ENCODE data around the gene FASTKD1.
"Not testable (repeated sequence)": the region's sequence is repeated elsewhere in the genome, so short reads cannot be mapped to it uniquely, and the experiment has no call there.

The FASTKD1 gene

DNA sequence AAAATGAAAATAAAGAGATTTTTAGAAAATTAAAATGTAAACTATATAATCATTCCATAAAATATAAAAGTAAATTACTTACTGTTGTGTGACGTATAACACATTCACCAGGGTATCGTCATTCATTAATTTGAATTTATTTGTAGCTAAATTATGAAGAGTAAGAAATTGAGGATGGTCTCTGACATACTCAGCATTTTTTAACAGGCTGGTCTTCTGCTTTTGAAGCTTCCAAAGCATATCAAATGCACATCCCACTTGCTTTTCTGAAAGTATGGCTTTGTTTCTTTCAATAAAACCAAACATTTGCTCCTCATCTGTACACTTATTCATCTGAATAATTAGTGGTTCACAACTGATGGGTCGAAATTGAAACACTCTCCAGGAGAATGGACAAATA lies 2.1 kb downstream of the FASTKD1 start:
- DNase-seq (ENCODE audit: low read depth), result no peak

DNA sequence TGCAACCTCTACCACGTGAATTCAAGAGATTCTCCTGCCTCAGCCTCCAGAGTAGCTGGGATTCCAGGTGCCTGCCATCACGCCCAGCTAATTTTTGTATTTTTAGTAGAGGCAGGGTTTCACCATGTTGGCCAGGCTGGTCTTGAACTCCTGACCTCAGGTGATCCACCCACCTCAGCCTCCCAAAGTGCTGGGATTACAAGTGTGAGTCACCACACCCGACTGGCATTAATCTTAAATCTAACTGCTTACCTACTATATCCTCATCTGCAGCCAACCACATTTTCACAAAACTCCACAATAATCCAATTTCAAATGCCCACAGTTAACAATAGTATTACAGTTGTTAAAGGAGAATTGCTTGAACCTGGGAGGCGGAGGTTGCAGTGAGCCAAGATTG lies 2.9 kb downstream of the FASTKD1 start:
- not testable (repeated sequence) for DNase-seq (ENCODE audit: low read depth)

DNA sequence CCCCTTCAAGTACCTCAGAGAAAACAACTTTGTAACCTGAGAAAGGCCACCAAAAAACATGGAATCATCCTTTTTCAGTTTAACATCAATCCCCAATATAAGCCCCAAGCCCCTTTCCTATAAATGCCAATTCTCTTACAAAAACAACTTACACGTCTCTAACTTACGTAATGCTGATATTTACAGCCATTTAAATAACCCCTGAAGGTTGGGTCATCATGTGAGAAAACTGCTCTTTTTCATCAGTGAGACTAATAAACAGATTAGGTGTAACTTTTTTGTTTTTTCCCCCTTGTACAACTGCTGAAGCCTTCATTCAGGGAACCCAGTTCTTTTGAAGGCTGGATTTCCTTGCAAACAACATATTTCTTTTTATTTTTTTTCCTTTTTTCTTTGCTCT lies 3.7 kb downstream of the FASTKD1 start:
- no peak for DNase-seq (ENCODE audit: low read depth)

DNA sequence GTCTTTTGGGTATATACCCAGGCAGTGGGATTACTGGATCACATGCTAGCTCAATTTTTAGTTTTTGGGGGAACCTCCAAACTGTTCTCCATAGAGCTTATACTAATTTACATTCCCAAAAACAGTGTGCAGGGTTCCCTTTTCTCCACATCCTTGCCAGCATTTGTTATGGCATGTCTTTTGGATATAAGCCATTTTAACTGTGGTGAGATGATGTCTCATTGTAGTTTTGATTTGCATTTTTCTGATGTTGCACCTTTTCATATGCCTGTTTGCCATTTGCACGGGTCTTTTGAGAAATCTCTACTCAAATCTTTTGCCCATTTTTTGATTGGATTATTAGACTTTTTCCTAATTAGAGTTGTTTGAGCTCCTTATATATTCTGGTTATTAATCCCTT lies 8.0 kb downstream of the FASTKD1 start:
- no peak for DNase-seq (ENCODE audit: low read depth)

DNA sequence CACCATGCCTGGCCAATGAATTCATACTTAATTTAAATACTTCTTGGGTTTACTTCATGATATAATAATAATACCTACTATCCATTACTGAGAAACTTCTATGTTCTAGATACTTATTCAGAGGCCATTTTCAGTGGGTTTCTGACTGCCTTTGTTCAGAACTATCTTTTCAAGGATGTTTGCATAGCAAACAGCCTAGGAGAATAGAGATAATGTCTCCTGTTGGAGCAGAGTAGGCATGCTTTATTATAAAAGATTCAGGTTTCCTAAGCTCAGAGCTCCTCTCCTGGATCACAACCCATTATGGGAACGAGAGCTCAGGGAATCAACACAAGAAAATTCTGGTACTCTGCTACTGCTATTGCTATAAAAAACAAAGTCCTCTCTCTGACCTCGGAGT lies 11.1 kb downstream of the FASTKD1 start:
- no peak for DNase-seq (ENCODE audit: low read depth)

DNA sequence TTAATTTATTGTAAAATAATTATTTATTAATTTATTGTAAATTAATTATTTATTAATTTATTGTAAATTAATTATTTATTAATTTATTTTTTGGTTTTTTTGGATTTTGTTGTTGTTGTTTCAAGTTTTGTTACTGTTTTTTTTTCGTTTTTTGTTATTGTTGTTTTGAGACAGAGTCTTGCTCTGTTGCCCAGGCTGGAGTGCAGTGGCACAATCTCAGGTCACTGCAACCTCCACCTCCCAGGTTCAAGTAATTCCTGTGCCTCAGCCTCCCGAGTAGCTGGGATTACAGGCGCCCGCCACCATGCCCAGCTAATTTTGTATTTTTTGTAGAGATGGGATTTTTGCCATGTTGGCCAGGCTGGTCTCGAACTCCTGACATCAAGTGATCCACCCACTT lies 11.6 kb downstream of the FASTKD1 start:
- DNase-seq (ENCODE audit: low read depth), result not testable (repeated sequence)

DNA sequence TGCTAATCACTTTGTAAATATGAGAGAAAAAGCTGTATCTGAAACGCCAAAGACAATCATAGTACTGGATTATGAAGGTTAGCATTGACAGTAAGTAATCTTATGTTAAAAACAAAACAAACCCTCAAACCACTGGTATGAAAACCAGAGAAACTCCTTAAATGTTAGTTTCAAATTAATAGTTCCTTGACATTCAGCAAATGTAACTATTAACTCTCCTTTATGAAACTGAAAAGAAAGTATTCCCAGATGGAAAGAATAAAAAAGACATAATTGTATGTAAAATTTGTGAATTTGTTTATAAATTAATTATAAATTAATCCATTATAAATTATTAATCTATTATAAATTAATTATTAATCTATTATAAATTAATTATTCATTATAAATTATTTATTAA lies 12.3 kb downstream of the FASTKD1 start:
- DNase-seq (ENCODE audit: low read depth), result no peak

DNA sequence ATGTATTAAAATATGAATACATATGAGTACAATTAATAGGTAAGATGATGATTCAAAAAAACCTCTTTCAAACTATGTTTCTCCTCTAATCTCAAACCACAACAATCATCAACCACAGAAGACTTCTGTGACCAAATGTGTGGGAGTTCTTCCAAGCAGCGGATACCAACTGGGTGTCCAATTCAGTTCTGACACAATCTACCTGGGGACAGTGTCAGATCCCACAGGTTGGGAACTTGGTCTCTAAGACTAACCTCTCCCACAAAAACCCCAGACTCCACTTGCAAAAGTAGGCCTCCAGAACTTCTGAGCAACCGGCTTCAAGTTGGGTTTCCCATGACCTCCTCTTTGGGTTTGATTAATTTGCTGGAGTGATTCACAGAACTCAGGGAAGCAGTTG lies 26.9 kb downstream of the FASTKD1 start:
- DNase-seq (ENCODE audit: low read depth), result no peak

DNA sequence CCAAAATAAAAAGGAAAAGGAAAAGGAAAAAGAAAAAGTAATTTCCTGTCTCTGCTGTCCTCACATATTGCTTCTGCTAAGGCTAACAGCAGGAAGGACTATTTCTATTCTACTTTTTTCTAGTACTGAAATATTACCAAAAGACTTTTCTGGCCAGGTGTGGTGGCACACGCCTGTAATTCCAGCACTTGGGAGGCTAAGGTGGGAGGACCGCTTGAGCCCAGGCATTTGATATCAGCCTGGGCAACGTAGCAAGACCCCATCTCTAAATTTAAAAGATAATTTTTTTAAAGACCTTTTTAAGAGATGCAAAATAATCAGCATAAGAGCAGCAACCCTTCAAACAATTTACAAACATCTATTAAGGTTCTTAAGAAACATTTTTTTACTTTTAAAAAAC lies 31.2 kb downstream of the FASTKD1 start:
- no peak for DNase-seq (ENCODE audit: low read depth)

DNA sequence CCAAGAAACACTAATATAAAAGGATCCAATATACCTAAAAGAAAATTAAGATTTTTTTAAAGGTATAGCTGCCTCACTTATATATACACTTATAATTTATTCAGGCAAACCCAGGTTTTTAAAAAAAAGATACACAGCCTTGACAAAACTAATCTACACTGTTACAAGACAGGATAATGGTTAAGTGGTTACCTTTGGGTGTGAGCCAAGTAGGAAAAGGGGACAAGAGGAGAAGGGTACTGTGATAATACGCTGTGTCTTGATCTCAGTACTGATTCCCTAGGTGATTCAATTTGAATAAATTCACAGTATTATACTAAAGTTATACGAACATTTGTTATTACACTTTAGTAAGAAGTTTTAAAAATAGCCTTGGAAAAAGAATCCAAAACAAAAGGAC lies 33.5 kb downstream of the FASTKD1 start:
- no peak for DNase-seq (ENCODE audit: low read depth)

DNA sequence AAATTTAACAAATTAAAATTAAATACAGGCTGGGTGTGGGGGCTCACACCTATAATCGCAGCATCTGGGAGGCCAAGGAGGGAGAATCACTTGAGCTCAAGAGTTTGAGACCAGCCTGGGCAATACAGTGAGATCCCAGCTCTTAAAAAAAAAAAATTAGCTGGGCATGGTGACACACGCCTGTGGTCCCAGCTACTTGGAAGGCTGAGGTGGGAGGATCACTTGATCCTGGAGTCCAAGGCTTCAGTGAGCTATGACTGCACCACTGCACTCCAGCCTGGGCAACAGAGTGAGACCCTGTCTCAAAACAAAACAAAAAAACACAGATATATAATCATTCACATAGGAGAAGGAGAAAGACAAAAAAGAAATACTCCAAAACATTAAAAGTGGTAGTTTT lies 34.2 kb downstream of the FASTKD1 start:
- not testable (repeated sequence) for DNase-seq (ENCODE audit: low read depth)

DNA sequence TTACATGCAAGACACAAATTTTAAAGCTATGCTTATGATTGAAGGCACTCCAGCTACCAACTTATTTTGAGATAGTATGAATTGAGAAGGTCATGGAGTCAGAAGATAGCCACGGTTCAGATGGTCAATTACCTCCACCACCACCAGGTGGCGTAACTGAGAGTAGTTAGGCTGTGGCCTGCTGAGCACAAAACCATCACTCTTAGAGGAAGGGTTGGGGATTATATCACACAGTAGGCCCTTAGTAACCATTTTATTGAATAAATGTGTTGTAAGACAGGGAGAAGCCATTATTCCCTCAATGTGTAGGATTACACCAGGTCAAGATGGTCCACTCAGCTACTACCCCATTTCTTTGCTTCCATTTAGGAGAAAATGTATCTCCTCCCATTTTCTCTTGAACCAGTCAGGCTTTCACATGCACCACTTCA lies 45.4 kb downstream of the FASTKD1 start:
- DNase-seq (ENCODE audit: low read depth), result peak; percentile 63

DNA sequence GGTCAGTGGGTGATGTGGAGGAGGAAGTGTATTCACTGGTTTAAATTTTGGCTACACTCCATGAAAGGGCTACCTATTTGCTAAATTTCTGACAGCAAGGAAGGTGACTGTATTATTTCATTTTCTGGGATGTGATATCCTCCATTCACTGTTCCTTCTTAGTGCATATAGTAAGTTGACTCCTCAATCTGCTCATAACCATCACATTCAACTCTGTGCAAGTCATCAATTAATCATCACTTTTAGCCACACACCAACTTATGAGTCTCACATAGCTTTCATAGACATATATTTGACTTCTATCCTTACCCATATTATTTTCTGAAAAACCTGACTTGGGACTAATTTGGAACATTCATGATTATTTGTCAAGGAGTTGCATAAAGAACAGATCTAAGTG lies 47.2 kb downstream of the FASTKD1 start:
- DNase-seq (ENCODE audit: low read depth), result no peak

DNA sequence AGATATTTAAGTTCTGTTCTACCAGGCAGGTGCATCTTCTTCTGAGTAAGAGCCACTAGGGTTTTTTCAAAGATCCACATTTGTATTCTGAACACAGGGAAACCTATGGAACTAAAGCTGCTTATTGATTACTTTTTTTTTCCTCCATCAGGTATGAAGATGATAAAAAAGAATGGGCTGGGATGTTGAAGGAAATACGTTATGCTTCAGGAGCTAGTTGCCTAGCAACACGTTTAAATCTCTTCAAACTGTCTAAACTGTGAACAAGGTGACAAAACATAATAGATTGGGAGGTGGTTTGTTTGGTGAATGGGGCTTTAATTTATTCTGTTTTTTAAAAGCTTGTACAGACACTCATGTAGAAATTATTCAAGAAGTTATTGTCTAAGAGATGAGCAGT lies 48.2 kb downstream of the FASTKD1 start:
- no peak for DNase-seq (ENCODE audit: low read depth)

DNA sequence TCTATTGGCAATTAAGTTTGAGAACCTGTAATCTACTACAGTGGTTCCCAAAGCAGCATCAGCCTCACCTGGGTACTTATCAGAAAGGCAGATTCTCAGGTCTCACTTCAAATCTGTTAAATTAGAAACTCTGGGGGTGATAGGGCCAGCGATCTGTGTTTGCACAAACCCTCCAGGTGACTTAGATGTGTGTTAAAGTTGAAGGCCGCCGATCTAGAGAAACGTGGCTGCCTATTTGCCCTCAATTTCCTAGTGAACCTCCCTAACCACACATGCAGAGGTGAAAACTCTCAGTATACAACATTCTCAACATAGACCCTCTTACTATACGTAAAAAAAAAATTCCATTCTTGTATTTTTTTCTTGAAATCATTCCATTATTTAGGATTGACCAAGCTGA lies 50.0 kb downstream of the FASTKD1 start:
- DNase-seq (ENCODE audit: low read depth), result no peak

DNA sequence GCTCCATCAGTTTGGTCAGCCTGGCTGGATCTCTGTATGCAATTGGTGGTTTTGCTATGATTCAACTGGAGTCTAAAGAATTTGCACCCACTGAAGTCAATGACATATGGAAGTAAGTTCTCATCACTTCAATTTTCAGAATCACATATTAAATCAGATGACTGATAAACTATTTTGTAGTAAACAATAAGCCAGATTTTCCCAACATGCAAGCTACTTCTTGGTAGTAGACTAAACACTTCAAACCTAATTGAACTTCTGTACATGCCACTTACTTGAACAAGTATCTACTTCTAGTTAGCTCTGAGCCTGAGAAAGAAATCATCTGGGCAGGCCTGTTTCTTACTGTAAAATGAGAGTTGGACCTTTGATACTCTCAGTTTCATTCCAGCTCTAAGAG lies 52.8 kb downstream of the FASTKD1 start:
- DNase-seq (ENCODE audit: low read depth), result no peak

DNA sequence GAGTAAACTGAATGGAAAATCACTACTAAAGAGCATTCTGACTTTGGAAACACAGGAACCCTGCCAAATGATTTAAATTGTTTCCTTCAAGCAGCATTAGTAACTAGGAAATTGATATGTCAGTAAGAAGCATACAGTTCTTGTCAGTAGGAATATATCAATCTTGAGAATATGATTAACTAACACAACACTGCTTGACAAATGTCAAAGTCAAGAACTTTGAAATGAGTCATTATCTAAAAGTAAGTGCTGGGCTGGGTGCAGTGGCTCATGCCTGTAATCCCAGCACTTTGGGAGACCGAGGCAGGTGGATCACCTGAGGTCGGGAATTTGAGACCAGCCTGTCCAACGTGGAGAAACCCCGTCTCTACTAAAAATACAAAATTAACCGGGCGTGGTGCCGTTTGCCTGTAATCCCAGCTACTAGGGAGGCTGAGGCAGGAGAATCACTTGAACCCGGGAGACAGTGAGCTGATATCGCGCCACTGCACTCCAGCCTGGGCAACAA lies 57.1 kb downstream of the FASTKD1 start:
- DNase-seq (ENCODE audit: low read depth), result not testable (repeated sequence)

DNA sequence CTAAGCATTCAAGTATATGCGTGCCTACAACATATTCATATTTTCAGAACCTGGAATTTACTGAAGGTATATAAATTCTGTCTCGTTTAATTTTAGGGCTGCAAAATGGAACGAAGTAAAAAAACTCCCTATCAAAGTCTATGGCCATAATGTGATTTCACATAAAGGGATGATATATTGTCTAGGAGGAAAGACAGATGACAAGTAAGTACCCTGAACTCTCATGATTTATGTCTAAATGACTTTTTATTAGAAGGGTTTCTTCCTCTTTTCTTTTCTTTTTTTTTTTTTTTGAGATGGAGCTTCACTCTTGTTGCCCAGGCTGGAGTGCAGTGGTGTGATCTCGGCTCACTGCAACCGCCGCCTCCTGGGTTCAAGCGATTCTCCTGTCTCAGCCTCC lies 58.9 kb downstream of the FASTKD1 start:
- not testable (repeated sequence) for DNase-seq (ENCODE audit: low read depth)

DNA sequence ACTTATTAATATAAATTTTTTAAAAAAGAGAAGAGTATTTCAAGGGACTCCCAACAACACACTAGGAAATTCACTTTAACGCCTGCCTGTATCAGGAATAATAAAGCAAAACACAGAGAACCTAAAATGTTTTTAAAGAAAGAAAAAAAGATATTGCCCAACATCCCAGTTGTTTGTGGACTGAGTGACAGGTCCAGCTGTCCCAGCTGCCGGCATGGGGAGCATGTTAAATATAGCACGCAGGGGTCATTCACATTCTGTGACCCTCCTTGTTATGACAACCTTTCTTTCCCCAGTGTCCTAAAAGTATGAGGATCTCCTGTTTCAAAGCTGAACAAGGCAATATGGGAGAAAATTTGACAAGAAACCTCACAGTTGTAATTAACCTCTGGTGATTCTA lies 59.7 kb downstream of the FASTKD1 start:
- DNase-seq (ENCODE audit: low read depth), result no peak

DNA sequence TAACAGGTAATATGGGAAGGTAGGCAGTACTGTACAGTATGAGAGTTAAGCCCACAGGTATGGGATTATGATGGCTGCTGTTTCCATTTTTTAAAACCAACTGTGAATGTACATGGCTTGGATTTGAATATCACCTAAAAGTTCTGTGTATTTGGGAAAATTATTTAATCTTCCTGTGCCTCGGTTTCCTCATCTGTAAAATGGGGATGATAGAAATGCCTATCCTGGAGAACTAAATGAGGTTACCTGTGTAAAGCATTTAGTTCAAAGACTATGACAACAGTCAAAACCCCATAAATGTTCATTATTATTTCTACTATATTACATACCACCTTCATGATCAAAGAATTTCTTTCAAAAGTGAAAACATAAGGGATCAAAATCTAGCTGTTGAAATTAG lies 60.6 kb downstream of the FASTKD1 start:
- DNase-seq (ENCODE audit: low read depth), result no peak

DNA sequence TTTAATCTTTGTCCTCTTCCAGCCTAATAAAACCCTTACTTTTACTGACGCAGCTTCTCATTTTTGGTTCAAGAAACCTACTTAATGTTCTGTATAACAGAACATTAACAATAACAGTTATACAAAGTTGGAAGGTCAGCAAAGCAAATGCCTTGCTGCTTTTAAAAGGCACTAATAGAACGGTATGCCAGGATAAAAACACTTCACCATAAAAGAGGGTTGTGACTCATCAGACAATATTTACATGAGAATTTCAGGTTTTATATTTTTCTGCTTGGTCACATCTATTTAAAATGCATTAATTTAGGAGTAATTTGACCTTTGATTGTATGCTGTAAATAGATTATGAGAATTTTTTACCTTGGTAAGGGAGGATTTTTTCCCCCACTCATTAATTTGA lies 61.1 kb downstream of the FASTKD1 start:
- DNase-seq (ENCODE audit: low read depth), result no peak

DNA sequence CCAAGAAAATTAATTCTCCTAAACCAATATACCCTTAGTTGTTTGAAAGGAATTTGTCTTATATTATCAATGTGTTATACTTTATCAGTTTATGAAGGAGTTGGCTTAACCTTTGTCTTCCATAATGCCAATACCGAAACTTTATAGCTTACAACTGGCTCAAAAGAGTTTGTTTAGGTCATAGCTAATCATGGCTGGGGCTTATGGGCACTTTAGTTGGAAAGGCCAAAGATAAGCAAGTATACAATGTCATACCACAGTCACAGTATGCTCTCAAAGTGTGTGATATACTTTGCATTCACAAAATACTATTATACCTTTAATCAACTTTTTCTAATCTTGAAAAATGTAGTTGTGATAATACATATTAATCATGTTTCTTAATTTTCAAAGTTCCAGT lies 61.8 kb downstream of the FASTKD1 start:
- DNase-seq (ENCODE audit: low read depth), result no peak

DNA sequence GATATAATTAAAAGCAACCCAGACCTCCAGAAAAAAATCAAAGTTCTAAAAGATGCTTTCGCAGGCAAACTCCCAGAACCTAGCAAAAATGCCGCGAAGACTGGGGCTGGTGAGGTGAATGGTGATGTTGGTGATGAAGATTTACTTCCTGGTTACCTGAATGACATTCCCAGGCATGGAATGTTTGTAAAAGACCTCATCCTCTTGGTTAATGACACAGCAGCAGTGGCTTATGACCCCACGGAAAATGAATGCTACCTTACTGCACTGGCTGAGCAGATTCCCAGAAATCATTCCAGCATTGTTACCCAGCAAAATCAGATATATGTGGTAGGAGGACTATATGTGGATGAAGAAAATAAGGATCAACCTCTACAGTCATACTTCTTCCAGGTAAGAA lies 63.2 kb downstream of the FASTKD1 start:
- DNase-seq (ENCODE audit: low read depth), result no peak

DNA sequence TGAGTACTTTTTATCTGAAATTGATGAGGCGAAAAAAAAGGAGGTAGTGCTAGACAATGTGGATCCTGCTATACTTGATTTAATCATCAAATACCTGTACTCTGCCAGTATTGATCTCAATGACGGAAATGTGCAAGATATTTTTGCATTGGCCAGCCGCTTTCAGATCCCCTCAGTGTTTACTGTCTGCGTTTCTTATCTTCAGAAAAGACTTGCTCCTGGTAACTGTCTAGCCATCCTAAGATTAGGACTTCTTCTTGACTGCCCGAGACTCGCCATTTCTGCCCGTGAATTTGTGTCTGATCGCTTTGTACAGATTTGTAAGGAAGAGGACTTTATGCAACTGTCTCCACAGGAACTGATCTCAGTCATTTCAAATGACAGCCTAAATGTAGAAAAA lies 63.7 kb downstream of the FASTKD1 start:
- no peak for DNase-seq (ENCODE audit: low read depth)

DNA sequence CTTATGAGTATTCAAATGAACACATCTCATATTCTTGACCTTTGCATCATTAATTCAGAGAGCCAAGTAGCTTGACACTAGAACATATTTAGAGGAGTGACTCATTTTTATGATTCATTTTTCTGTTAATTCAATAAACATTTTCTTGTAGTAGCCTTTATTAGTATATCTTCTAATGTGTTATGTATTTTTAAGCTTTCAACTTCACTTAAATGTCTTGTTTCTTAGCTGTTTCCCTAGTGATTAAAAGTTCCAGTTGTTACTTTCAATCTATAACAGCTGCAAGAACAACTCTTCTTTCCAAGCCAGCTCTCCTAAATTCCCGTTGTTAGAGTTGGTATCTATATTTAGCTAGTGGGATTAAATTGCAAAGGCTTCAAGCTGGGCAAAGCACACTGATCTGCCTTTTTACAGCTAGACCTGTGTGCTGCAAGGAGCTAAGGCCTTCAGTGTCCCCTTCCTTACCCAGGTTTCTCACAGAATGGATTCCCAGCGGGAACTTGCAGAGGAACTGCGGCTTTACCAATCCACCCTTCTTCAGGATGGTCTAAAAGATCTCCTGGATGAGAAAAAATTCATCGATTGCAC lies 64.3 kb downstream of the FASTKD1 start, which contains the start of gene KLHL41:
Gene KLHL41, plus strand, starts transcription at position 405 of the 588 bp plus-strand sequence. Its CDS starts 77 bp downstream, at position 482.
- DNase-seq (ENCODE audit: low read depth), result no peak
